Measurements from ENCODE around the gene C1orf198.

Gene C1orf198, protein sequence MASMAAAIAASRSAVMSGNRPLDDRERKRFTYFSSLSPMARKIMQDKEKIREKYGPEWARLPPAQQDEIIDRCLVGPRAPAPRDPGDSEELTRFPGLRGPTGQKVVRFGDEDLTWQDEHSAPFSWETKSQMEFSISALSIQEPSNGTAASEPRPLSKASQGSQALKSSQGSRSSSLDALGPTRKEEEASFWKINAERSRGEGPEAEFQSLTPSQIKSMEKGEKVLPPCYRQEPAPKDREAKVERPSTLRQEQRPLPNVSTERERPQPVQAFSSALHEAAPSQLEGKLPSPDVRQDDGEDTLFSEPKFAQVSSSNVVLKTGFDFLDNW

GRCh38 chr1:230867903-230868735 lies at the start of gene C1orf198:
TSS of gene C1orf198 (minus strand) at chr1:230868521. CDS start at chr1:230868512, 9 bp downstream.
- peak within 1 kb of the TSS; percentile 84 for H3K4me3 ChIP-seq (ENCODE audit: low read depth, low read length)
- ChIA-PET POLR2A (interaction anchor here (1.0 to 3.8 kb wide), 4 partner anchors 12 to 32 kb away, joined by 3 to 24 read pairs (median 5); no protein-coding TSS in a partner anchor), CTCF (interaction anchor here (1.0 to 3.1 kb wide), 4 partner anchors 32 to 70 kb away, joined by 3 to 16 read pairs (median 4); no protein-coding TSS in a partner anchor)
- TF ChIP-seq, protein P1, sequence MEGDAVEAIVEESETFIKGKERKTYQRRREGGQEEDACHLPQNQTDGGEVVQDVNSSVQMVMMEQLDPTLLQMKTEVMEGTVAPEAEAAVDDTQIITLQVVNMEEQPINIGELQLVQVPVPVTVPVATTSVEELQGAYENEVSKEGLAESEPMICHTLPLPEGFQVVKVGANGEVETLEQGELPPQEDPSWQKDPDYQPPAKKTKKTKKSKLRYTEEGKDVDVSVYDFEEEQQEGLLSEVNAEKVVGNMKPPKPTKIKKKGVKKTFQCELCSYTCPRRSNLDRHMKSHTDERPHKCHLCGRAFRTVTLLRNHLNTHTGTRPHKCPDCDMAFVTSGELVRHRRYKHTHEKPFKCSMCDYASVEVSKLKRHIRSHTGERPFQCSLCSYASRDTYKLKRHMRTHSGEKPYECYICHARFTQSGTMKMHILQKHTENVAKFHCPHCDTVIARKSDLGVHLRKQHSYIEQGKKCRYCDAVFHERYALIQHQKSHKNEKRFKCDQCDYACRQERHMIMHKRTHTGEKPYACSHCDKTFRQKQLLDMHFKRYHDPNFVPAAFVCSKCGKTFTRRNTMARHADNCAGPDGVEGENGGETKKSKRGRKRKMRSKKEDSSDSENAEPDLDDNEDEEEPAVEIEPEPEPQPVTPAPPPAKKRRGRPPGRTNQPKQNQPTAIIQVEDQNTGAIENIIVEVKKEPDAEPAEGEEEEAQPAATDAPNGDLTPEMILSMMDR (IDR thresholded peaks at IDR 0.05; ENCODE audit: insufficient read depth, low read length, missing control alignments) = no peak
- no peak for DNase-seq (ENCODE audit: low read depth, low spot score)

GRCh38 chr1:230917284-230918135 lies 49.2 kb upstream of the C1orf198 start:
- ChIA-PET CTCF (interaction anchor here (0.6 to 12.5 kb wide), 37 partner anchors 11 to 293 kb away, joined by 3 to 261 read pairs (median 4); partner anchors contain the start of gene C1orf198), POLR2A (no interaction called here)
- TF ChIP-seq, protein P1 (IDR thresholded peaks at IDR 0.05; ENCODE audit: insufficient read depth, low read length, missing control alignments) = peak; percentile 62
- DNase-seq (ENCODE audit: low read depth, low spot score) = no peak
- H3K4me3 ChIP-seq (ENCODE audit: low read depth, low read length) = no peak overlapping the region

GRCh38 chr1:230916587-230917283 lies 48.4 kb upstream of the C1orf198 start:
- no peak overlapping the region for H3K4me3 ChIP-seq (ENCODE audit: low read depth, low read length)
- ChIA-PET CTCF (interaction anchor here (0.7 to 12.5 kb wide), 22 partner anchors 10 to 294 kb away, joined by 3 to 261 read pairs (median 4); no protein-coding TSS in a partner anchor), POLR2A (no interaction called here)
- DNase-seq (ENCODE audit: low read depth, low spot score) = no peak
- TF ChIP-seq, protein P1 (IDR thresholded peaks at IDR 0.05; ENCODE audit: insufficient read depth, low read length, missing control alignments) = no peak

DNA sequence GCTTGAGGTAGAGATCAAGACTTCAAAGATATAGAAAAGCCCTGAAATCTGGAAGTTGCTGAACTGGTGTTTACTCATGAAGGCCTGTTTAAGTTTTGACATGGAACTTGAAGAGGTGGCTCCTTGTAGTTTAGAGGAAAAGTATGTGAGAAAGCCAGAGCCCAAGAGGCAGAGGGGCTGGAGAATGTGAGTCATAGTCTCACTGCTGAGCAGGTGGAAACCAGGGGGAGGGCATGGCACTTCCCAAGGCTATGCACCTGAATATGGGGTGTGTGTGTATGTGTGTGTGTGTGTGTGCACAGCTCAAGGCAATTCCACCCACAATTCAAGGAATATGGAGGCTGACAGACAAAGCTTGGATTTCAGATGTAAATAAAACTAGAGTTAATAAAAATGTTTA lies 46.8 kb upstream of the C1orf198 start:
- POLR2A ChIA-PET = no interaction called here
- TF ChIP-seq, protein P1 (IDR thresholded peaks at IDR 0.05; ENCODE audit: insufficient read depth, low read length, missing control alignments) = no peak

GRCh38 chr1:230913496-230913895 lies 45.2 kb upstream of the C1orf198 start:
- ChIA-PET CTCF (interaction anchor here (1.0 to 12.5 kb wide), 3 partner anchors 12 to 114 kb away, joined by 4 to 261 read pairs (median 60); no protein-coding TSS in a partner anchor), POLR2A (no interaction called here)
- no peak overlapping the region for H3K4me3 ChIP-seq (ENCODE audit: low read depth, low read length)
- DNase-seq (ENCODE audit: low read depth, low spot score) = no peak
- TF ChIP-seq, protein P1 (IDR thresholded peaks at IDR 0.05; ENCODE audit: insufficient read depth, low read length, missing control alignments) = no peak

More for the DNA sequence above, 46.8 kb upstream of the C1orf198 start:
- CTCF ChIA-PET = interaction anchor here (0.7 to 12.5 kb wide), 8 partner anchors 9 to 327 kb away, joined by 3 to 261 read pairs (median 4); no protein-coding TSS in a partner anchor
- DNase-seq (ENCODE audit: low read depth, low spot score) = no peak
- no peak overlapping the region for H3K4me3 ChIP-seq (ENCODE audit: low read depth, low read length)

Measured in AG04449 (cell line).